NCI-H526 treated with DMSO at 0.1 percent for 48 hours (cell line): ENCODE data around the gene MSI2.

ENCODE experiments used
- DNase-seq: peaks from one replicate; lab custom pipeline; 2025; lab: John Stamatoyannopoulos, UW

Gene MSI2

GRCh38 chr17:57395721-57396321 is 139.5 kb downstream of the MSI2 start:
- no peak for DNase-seq

GRCh38 chr17:57396511-57396921 is 140.2 kb downstream of the MSI2 start:
- no peak for DNase-seq

GRCh38 chr17:57397402-57397801 is 141.1 kb downstream of the MSI2 start:
- no peak for DNase-seq

- DNase-seq, result no peak
Observed at GRCh38 chr17:57399690-57400089, 143.4 kb downstream of the MSI2 start.

- DNase-seq, result no peak
Observed at GRCh38 chr17:57400648-57401047, 144.3 kb downstream of the MSI2 start.

- DNase-seq, result no peak
Observed at GRCh38 chr17:57401556-57402488, 145.5 kb downstream of the MSI2 start.

- no peak for DNase-seq
Observed at GRCh38 chr17:57402681-57403180, 146.4 kb downstream of the MSI2 start.

- DNase-seq, result no peak
Observed at GRCh38 chr17:57403236-57403635, 146.9 kb downstream of the MSI2 start.

- no peak for DNase-seq
Observed at GRCh38 chr17:57404073-57404472, 147.8 kb downstream of the MSI2 start.

GRCh38 chr17:57404795-57405490 is 148.6 kb downstream of the MSI2 start:
- no peak for DNase-seq

GRCh38 chr17:57405491-57406072 is 149.3 kb downstream of the MSI2 start:
- no peak for DNase-seq

GRCh38 chr17:57406131-57406980 is 150.0 kb downstream of the MSI2 start:
- peak; percentile 25 for DNase-seq

GRCh38 chr17:57406981-57407286 is 150.6 kb downstream of the MSI2 start:
- DNase-seq, result no peak

GRCh38 chr17:57407287-57408070 is 151.2 kb downstream of the MSI2 start:
- DNase-seq, result peak; percentile 80

GRCh38 chr17:57408071-57408811 is 151.9 kb downstream of the MSI2 start:
- peak; percentile 77 for DNase-seq

- DNase-seq, result no peak
Observed at GRCh38 chr17:57410169-57410568, 153.8 kb downstream of the MSI2 start.

- DNase-seq, result no peak
Observed at GRCh38 chr17:57412520-57413096, 156.3 kb downstream of the MSI2 start.

GRCh38 chr17:57413848-57414651 is 157.7 kb downstream of the MSI2 start:
- no peak for DNase-seq

GRCh38 chr17:57415751-57416207 is 159.5 kb downstream of the MSI2 start:
- DNase-seq, result no peak
